Tibial nerve (tissue), 3 donors: ENCODE data around the gene EPB41L4A.

ENCODE experiments used
- CTCF ChIP-seq, 5 experiments: fragments of 200-600 bp in 3 of 5; fragments of 450-650 bp in 2 of 5; sonication (generic) in 3 of 5; IDR thresholded peaks; one replicate each; pipeline ENCODE4 v1.5.1; 2016 to 2019; ENCODE audit warnings: antibody characterized with exemption in 5 of 5, mild to moderate bottlenecking in 3 of 5, moderate library complexity in 2 of 5
- POLR2A ChIP-seq, 2 donors: fragments of 450-650 bp; IDR thresholded peaks; one replicate each; pipeline ENCODE4 v1.6.1; 2017; ENCODE audit warnings: antibody characterized with exemption in 2 of 2, mild to moderate bottlenecking in 2 of 2, moderate library complexity in 2 of 2

GRCh38 chr5:112165897-112166737 is 253.0 kb downstream of the EPB41L4A start:
- no peak for TF ChIP-seq CTCF (IDR thresholded peaks at IDR 0.05)
- no peak for TF ChIP-seq POLR2A (IDR thresholded peaks at IDR 0.05)
